Endothelial cell of hepatic sinusoid (primary cell): ENCODE data around the gene MPZL2.
"Not testable (repeated sequence)": the region's sequence is repeated elsewhere in the genome, so short reads cannot be mapped to it uniquely, and the experiment has no call there.

ENCODE experiments used
- in situ Hi-C: cut with HindIII; loops from 2 replicates; pipeline ENCODE4 v1.10.0; 2017; ENCODE audit warnings: low sequenced_read_pairs

The MPZL2 gene

DNA sequence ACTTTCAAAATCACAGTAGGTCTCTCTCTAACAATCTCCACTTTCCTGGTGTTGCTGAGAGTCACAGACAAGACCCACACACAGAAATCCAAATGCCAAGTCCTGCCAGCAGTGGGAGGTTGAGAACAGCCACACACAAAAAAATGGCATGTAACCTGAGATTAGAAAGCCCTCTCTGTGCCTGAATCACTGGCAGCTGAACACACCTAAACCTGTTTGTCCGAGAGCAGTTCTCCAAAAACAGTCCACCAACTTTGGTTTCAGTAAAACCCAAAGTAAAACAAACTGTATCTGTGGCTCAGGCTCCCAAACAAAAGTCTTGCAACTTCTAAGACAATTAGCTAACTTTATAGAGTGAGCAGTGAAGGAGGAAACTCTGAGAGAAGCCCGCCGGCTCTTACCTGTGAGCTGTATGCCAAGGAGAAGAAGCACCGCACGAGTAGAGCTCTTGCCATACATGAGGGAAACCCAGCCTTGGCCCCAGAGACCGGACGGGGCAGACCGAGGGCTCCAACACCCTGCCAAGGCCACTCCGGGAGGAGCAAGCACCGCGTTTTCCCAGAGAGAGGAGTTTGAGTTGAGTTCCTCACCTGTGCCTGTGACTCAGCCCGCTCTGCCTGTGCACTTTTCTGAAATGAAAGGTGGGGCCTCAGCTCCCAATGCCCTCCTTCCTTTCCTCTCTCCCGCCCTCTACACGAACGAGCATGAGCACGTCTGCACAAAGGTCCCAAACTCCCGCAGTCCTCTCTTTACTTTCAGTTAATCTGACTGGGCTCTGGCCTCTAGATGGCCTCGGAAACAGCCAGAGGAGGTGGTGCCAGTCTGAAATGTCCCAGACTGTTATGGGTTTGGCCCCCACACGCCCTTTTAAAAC is at the start of gene MPZL2:
MPZL2 (minus strand) TSS at position 603 of the 874 bp plus-strand sequence; CDS start at position 459, 144 bp downstream.
- in situ Hi-C loops: no loop called here

DNA sequence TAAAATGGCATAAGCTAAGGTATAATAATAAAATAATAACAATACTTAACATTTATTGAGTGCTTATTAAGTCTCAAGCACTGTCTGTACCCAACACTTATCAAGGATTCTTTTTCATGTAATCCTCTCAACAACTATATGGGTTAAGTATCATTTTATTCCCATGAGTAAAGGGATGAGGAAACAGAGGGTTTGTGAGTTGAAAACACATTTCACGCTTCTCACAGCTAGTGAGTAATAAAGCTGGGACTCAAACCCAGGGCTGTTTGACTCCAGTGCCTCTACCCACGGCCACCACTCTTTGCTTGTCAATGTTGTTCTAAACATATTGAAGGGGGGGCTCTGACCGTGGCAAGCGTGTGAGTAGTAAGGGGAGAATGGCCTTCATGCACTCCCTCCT is 49.1 kb upstream of the MPZL2 start:
- in situ Hi-C loops: loop anchor here (5.0 kb wide), 1 partner anchor 69 kb away; no protein-coding TSS in a partner anchor

DNA sequence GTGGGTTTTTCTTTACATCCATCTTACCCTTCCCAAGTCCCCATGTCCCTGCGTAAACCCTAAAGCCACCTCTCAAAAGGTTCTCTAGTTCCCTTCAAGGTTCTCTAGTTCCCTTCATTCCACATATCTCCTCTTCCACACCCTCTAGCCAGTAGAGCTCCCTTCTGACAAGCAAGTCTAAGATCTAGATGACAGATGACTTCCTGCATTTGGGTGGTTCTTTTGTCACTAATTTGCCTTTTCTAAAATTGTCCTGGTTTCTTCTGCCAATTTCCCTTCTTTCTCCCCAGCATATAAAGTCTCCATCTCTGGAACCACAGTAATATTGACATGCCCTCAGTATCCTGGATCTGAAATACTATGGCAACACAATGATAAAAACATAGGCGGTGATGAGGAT is 48.2 kb upstream of the MPZL2 start:
- in situ Hi-C loops: loop anchor here (5.0 kb wide), 1 partner anchor 70 kb away; no protein-coding TSS in a partner anchor

DNA sequence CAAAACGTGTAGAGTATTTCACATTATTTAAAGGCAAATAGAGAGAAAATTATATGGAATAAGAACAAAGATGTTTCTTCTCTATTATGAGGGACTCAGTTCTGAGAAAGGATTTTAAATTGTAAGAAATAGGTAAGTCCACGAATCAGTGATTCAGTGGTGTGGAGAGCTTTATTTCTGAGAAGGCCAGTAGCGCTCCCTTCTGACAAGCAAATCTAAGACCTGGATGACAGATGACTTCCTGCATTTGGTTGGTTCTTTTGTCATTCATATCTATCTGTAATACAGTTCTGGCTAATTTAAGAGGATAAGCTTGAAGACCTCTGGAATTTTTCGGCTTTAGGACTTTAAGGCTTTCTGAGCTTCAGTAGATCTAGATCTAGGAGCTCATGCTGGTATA is 47.4 kb upstream of the MPZL2 start:
- in situ Hi-C loops: loop anchor here (5.0 kb wide), 1 partner anchor 71 kb away; no protein-coding TSS in a partner anchor

DNA sequence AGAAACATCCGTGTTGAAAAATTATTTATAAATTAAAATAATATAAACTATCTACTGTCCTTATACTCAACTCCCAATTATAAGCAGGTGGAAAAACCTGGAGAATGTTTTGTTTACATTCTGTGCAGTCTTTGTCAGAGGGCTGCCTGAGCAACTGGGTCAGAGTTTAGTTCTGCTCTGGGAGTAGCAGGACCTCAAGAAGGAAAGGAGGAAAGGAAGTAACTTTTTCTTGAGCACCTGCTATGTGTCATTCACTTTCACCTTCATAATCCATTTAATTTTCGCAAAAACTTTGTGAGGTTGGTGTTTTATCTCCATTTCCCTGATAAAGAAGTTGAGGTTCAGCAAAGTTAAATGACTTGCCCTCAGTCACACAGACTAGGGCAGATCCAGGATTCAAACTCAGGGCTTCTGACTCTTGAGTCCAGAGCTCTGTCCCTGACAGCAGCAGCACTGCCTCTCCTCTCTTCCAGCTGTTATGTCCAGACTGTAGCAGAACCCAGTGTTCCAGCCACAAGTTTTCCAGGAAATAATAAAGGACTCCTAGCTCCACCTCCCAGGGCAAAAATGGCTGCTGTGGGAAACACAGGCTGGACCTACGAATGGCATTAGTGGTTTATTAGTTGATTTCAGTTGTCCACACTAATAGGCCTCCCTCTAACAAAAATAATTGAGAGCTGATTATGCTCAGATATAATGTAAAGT is 46.8 kb upstream of the MPZL2 start:
- in situ Hi-C loops: loop anchor here (5.0 kb wide), 1 partner anchor 71 kb away; no protein-coding TSS in a partner anchor

DNA sequence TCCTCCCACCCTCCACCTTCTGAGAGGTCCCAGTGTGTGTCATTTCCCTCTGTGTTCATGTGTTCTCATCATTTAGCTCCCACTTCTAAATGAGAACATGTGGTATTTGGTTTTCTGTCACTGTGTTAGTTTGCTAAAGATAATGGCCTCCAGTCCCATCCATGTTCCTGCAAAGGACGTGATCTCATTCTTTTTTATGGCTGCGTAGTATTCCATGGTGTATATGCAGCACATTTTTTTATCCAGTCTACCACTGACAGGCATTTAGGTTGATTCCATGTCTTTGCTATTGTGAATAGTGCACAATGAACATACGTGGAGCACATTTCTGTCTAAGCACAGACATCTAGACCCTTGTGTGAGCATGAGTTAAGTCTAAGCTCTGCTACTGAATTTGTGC is 46.2 kb upstream of the MPZL2 start:
- in situ Hi-C loops: loop anchor here (5.0 kb wide), 1 partner anchor 72 kb away; no protein-coding TSS in a partner anchor

DNA sequence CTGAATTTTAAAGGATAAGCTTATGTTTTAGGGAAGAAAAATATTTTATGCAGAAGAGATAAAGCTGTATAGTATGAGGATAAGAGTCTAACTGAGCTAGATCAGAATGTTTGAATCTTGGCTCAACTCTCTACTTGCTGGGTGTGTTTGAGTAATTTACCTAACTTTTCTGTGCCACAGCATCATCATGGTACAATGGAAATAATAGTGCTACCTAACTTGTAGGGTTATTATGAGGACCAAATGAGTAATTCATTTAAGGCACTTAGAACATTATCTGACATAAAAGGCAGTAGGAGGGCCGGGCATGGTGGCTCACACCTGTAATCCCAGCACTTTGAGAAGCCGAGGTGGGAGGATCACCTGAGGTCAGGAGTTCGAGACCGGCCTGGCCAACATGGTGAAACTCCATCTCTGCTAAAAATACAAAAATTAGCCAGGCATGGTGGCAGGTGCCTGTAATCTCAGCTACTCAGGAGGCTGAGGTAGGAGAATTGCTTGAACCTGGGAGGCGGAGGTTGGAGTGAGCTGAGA is 45.0 kb upstream of the MPZL2 start:
- in situ Hi-C loops: not testable (repeated sequence)

DNA sequence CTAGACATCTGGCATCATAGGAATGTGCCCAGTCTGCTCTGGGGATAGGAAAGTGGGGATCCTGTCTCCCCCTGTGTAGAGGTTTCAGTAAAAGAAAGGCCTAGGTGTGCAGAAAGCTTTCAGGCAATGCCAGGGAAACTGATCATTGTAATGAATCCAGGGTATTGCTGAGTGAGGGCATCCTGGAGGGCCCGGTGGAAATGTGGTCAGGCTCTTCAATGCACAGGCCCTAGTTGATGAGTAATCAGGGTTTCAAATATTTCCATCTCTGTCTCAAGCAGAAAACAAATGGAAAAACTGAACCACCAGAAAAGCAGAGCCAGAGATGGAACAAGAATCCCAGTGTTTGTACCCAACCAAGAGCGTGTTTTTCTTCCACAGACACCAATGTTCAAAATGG is 42.5 kb upstream of the MPZL2 start:
- in situ Hi-C loops: no loop called here

DNA sequence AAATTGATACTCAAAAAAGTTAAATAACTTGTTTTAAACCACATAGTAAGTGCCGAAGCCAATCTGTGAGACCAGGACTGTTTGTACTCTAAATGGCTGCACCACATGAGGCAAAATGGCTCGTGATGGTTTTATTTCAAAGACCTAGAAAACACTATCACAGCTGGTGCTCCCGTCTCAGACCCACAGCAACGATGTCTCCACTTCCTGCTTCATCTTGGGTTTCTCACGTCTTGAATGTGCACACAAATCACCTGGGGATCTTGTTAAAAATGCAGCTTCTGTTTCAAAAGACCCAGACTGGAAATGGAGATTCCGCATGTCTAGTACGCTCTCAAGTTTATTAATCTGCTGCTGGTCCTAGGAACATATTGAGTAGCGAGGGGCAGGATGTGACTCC is 41.6 kb upstream of the MPZL2 start:
- in situ Hi-C loops: no loop called here

DNA sequence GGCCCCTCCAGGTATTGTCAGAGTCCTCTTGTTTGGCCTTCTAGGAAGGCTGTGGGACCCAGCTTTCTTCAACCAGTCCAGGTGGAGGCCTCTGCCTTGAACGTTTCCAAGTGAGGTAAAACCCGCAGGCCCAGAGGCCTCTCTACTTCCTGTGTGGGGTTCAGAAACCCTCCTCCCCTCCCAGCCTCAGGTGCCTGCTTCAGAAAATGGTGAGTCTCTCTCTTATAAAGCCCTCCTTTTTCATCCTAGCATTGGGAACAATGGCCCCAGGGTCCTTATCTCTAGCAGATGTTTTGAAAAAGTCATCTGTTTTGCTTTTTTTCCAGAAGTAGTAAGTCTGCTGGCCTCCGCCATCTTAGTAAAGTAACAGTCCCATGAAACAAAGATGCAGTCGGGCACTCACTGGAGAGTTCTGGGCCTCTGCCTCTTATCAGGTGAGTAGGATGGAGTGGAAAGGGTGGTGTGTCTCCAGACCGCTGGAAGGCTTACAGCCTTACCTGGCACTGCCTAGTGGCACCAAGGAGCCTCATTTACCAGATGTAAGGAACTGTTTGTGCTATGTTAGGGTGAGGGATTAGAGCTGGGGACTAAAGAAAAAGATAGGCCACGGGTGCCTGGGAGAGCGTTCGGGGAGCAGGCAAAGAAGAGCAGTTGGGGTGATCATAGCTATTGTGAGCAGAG is 40.6 kb upstream of the MPZL2 start, which contains the start of gene CD3E:
CD3E (plus strand) TSS at position 163 of the 681 bp plus-strand sequence; CDS start at position 386, 223 bp downstream.
- in situ Hi-C loops: no loop called here

DNA sequence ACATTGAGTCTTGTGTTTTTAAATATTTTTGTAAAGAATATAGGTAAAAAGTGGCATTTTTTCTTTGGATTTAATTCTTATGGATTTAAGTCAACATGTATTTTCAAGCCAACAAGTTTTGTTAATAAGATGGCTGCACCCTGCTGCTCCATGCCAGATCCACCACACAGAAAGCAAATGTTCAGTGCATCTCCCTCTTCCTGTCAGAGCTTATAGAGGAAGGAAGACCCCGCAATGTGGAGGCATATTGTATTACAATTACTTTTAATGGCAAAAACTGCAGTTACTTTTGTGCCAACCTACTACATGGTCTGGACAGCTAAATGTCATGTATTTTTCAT is 40.1 kb upstream of the MPZL2 start:
- in situ Hi-C loops: no loop called here

DNA sequence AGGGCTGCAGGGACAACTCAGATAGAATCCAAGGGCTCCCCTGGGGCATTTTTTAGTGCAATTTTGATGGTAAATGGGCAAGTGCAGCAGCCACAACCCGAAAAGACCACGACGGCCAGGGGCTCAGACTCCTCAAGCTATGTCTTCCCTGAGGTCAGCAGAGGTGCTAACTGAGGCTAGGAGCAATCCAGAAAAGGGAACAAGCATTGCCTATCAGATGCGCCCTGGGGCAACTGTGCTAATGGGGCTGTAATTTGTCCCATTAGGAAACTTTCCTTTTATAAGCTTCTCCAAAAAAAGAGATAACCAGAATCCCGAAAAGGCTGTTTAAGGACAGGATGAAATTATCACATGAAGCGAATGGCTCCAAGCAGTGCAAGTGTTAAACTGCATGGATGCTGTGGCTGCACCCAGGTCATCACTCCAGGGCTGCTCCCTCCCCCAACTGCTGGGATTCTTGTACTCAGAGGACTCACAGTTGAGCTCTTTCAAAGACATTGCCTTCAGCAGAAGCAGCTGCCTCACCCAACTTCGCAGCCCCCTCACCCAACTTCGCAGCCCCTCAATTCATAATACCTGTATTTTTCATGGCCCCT is 37.6 kb upstream of the MPZL2 start:
- in situ Hi-C loops: no loop called here

DNA sequence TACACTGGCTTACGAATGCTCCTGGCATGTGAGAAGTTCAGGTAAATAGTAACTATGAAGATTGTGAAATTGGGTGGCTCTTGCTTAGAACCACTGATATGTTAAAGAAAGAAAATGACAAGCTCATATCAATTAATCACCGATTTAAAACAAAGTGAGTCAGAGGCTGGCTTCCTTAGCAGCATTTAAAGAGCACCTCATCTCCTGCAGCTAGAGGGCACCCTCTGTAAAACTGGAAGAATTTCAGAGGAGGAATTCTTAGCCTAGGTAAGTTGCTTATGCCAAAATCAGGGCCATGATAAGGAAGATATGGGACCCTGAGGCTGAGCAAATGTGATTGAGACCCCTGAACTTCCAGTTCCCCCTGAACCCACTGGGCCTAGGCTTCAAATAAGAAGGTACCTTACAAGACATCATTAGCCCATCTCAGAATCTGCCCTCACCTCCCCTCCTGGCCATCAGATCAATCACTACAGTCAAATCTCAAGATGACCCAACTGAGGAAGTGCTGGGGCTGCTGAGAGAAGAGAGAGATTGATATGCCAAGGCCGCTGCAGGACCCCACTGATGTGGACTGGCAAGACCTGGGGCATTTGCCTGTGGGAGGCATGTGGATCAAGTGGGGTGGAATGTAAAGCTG is 31.8 kb upstream of the MPZL2 start:
- in situ Hi-C loops: no loop called here

DNA sequence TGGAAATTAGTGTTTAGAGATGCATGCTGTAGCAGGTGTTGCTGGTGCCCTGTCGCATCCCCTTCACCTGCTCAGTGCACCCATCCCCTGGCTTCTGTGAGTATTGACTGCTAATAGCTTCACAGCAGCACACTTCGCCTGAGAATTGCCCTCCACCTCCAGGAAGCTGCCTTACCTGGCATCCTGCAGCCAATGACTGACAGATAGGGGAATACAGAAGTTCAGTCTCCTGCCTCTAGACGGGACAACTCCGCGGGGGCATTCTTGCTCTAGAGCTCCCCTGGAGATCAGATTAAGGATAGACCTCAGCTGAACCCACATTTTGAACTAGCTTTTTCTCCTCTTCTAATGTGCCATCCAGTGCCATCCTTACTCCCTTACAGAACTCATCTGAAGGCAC is 31.1 kb upstream of the MPZL2 start:
- in situ Hi-C loops: no loop called here

DNA sequence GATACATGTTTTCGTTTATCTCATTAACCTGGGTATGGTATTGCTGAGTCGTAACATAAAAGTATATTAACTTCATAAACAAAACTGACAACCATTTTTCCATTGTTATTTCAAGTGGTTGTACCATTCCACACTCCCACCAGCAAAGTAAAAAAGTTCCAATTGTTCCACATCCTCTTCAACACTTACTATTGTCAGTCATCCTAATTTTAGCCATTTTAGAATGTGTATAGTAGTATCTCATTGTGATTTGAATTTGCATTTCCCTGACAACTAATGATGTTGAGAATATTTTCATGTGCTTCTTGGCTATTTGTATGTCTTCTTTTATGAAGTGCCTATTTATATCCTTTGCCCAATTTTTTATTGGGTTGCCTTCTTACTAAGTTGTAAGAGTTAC is 30.0 kb upstream of the MPZL2 start:
- in situ Hi-C loops: no loop called here

DNA sequence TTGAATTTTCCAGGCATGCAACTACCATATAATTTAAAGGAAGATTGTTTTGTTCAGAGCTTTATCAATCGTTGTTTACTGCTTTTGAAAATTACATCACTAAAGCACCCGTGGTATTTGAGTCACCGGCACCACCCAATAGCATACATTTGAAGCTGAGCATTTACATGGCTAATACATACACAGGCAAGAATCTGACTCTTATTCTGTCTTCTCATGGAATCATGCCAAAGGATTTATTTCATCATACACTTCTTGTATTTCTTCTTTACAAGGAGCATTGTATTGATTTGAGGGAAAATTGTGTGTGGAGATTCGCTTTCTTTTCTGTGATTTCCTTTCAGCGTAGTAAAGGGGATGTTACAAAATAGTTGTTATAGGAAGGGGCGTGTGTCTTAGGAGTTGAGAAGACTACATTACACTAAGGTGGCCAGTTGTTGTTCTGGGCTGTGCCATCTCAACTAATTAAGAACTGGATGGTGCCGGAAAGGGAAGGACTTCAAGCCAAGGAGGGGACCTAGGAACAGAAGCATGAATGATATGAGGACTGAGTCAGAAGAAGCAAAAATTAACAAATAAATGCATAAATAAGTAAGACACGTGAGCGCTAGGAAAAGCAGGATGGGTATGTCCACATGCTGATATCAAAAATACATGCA is 27.5 kb upstream of the MPZL2 start:
- in situ Hi-C loops: no loop called here

DNA sequence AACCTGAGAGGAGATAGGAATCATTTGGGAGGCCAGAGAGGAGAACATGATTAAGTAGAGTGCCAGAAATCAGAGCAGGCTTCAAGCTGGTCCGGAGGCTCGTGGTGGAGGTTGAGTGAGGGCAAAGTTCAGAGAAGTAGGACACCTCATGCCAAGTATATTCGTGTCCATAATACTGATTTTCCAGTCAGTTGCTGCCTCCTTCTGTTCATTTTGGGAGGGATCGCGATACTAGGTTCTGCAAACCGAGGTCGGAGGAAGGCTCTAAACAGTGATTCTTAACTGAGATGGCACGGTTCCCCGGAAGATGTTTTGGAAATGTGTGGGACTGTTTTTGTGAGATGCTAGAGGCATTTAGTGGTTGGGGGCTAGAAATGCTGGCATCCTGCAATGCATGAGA is 26.8 kb upstream of the MPZL2 start:
- in situ Hi-C loops: no loop called here

DNA sequence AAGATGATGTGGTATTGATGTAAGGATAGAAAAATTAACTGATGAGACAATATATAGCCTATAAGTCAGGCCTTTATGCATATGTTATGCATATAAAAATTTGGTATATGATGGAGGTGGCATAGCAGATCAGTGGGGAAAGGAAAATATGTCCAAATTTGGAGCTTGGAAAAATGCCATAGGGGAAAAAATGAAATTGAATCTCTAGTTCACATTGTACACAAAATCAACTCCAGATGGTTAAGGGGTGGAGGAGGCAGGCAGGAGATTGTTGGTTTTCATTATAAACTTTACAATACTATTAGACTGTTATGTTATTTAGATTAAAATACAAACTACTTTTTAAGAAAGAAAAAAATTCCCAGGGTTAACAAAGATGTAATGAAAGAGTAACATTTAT is 25.3 kb upstream of the MPZL2 start:
- in situ Hi-C loops: no loop called here

DNA sequence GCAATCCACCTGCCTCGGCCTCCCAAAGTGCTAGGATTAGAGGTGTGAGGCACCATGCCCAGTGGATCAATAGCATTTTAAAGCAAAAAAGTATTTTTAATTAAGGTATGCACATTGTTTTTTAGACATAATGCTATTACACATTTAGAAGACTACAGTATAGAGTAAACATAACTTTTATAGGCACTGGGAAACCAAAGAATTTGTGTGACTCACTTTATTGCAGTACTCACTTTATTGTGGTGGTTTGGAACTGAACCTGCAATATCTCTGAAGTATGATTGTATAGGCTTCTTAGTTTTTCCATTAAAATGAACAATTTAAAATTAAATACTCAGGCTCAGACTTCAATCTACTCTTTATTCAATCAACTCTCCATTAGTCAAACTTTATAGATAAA is 22.9 kb upstream of the MPZL2 start:
- in situ Hi-C loops: no loop called here

DNA sequence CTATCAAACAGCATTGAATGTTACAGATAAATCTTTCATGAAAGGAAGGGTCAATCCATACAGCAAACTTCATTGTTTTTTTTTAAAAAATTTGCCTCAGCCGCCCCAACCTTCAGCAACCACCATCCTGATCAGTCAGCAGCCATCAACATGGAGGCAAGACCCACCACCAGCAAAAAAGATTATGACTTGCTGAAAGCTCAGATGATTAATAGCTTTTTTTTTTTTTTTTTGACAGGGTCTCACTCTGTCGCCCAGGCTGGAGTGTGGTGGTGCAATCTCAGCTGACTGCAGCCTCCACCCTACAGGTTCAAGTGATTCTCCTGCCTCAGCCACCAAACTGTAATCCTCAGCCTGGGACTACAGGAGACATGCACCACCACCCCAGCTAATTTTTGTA is 22.4 kb upstream of the MPZL2 start:
- in situ Hi-C loops: no loop called here
